MG63 (cell line): ENCODE results near the gene UBAC1. TPM values are rescaled to one million over a fixed set of nuclear protein-coding genes. Genes with fewer than 3 reads are reported as not detected.
A peak's percentile ranks its signal among the peaks of the same experiment; 100 is the strongest.

Experiments
- DNase-seq: peaks from one replicate; pipeline ENCODE4 v3.0.0-alpha.2; 2020
- H3K27me3 ChIP-seq: fragments of 250-450 bp; sonication (Bioruptor Pico); 2 replicates; pipeline ENCODE4 v1.5.1; 2020; ENCODE audit warnings: mild to moderate bottlenecking, moderate library complexity
- H3K36me3 ChIP-seq: fragments of 250-450 bp; sonication (Bioruptor Pico); 2 replicates; pipeline ENCODE4 v1.5.1; 2020; ENCODE audit warnings: mild to moderate bottlenecking, moderate library complexity
- H3K4me3 ChIP-seq: fragments of 250-450 bp; sonication (Bioruptor Pico); 2 replicates; pipeline ENCODE4 v1.5.1; 2020; ENCODE audit warnings: mild to moderate bottlenecking, moderate library complexity
- H3K9me3 ChIP-seq: fragments of 250-450 bp; sonication (Bioruptor Pico); 2 replicates; pipeline ENCODE4 v1.5.1; 2020; ENCODE audit warnings: mild to moderate bottlenecking, moderate library complexity
- total RNA-seq: library from RNA; depleted of rRNA; stranded (reverse); fragments of >200 nt; shearing (Covaris generic); gene quantifications from 2 replicates; pipeline ENCODE4 v1.2.3, GENCODE V29; 2014; ENCODE audit warnings: low replicate concordance

Gene UBAC1
- total RNA-seq, 1 experiment from 2014 or later, result 81.3 TPM

DNA sequence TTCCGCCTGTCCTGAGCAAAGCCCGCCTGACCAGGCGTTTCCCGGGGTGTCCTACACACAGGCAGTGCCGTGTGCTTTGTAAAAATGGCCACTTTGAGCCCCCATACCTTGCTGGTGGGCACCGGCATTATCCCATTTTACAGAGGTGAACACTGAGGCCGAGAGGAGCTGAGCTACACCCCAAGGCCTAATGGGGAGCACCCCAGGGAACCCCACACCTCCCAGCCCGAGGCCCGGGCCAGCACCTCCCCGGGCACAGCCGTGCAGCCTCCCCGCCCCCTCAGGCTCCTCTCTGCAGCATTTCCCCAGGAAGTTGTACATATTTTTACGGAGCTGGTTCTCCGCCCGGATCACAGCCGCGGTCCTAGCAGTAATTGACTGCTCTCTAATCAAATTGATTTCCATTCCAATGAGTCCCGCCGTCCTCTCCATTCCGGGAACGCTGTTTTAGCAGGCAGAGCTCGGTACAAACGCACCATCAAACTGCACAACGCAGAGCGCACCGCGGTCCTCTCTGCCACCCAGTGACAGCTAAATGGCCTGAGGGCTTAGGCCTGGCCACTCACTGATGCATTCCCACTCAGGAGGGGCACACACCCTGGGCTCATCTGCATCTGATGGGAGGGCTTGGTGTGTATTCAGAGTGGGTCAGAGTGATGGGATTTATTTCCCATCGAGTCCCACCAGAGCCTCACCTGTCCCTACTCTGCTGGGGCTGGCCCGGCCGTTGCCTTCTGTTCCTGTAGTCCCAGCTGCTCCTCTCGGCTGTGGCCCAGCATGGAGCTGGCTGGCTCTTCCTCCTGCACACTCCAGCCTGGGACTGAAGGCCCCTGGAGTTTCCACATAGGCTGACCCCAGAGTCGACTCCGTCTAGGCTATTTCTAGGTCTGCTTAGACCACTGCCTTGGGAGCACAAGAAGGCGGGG is 36.2 kb upstream of the UBAC1 start:
- no peaks in the 10 kb centered on the region for H3K36me3 ChIP-seq
- H3K4me3 ChIP-seq, result no peak overlapping the region
- no peak for DNase-seq
- no peaks in the 10 kb centered on the region for H3K27me3 ChIP-seq
- H3K9me3 ChIP-seq, result no peaks in the 10 kb centered on the region

DNA sequence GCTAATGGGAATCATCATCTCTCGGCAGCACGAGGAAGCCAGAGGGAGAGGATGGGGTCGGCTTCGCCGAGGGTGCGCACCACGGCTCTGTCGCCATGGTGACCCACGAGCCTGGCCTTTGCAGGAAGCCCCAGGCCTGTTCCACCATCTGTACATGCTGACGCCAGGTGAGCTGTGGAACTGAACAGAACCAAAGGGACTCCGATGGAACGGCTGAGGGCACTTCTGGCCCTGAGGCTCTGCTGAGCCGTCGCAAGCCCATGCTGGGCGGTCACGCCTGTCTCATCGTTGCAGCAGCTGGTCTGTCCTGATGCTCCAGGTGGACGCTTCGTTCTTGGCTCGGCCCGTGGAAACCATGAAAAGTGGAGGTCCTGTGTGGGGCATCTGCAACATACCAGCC is 34.6 kb upstream of the UBAC1 start:
- Histone ChIP-seq H3K9me3 (no peaks in the 10 kb centered on the region), H3K36me3 (no peaks in the 10 kb centered on the region), H3K27me3 (no peaks in the 10 kb centered on the region), H3K4me3 (no peak overlapping the region)
- no peak for DNase-seq

DNA sequence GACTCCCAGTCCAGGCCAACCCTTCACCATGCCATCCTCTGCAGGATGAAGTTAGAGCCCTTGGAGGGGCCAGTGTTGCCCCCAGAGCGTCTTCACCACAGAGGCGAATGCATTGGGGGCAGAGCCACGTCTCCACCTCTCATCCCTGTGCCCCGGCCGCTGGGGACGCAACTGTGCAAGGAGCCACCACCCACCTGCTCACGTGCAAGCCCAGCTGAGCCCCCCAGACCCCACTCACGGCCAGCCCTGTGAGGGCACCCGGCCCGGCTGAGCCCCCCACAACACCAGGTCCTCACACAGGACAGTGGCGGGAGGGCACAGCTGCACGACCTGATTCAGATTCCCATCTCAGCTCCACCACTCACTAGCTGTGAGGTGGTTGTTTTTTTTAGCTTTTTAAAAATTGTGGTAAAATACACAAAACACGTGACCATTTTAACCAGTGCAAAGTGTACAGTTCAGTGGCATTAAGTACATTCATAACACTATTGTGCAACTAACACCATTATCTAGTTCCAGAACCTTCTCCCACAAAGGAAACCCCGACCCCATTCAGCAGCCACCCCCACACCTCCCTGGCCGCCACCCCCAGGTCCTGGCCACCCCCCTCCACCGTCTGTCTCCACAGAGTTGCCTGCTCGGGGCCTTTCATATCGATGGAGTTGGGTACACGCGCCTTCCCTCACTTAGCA is 33.5 kb upstream of the UBAC1 start:
- no peak for DNase-seq
- no peaks in the 10 kb centered on the region for H3K27me3 ChIP-seq
- no peaks in the 10 kb centered on the region for H3K9me3 ChIP-seq
- no peak overlapping the region for H3K4me3 ChIP-seq
- no peaks in the 10 kb centered on the region for H3K36me3 ChIP-seq

GRCh38 chr9:135993765-135994500 is 32.8 kb upstream of the UBAC1 start:
- Histone ChIP-seq H3K36me3 (no peaks in the 10 kb centered on the region), H3K9me3 (no peaks in the 10 kb centered on the region), H3K4me3 (no peak overlapping the region), H3K27me3 (no peaks in the 10 kb centered on the region)
- DNase-seq, result no peak

GRCh38 chr9:135993409-135993742 is 32.2 kb upstream of the UBAC1 start:
- no peak for DNase-seq
- no peak overlapping the region for H3K4me3 ChIP-seq
- no peaks in the 10 kb centered on the region for H3K9me3 ChIP-seq
- H3K36me3 ChIP-seq, result no peaks in the 10 kb centered on the region
- H3K27me3 ChIP-seq, result no peaks in the 10 kb centered on the region

GRCh38 chr9:135992486-135993408 is 31.6 kb upstream of the UBAC1 start:
- Histone ChIP-seq H3K36me3 (no peaks in the 10 kb centered on the region), H3K9me3 (no peaks in the 10 kb centered on the region), H3K4me3 (peak overlapping the region; percentile 6; the same call in 1 of the 2 replicates), H3K27me3 (no peaks in the 10 kb centered on the region)
- peak; percentile 79 for DNase-seq

DNA sequence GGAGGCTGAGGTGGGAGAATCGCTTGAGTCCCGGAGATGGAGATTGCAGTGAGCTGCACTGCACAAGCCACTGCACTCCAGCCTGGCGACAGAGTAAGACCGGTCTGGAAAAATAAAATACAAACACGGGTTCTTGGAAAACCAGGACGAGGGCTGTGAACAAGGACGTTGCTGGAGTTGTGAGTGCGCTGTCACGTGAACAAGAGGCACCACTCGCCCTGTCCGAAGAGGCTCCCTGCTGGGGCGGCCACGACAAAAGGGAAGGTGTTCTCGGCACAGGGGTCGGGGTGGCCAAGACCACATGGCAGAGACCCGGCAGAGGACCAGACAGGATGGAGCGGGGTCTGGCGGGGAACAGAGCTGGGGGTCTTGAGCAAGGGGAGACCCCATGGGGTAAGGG is 30.6 kb upstream of the UBAC1 start:
- H3K27me3 ChIP-seq, result no peaks in the 10 kb centered on the region
- no peak for DNase-seq
- no peaks in the 10 kb centered on the region for H3K36me3 ChIP-seq
- H3K9me3 ChIP-seq, result no peaks in the 10 kb centered on the region
- no peak overlapping the region for H3K4me3 ChIP-seq

DNA sequence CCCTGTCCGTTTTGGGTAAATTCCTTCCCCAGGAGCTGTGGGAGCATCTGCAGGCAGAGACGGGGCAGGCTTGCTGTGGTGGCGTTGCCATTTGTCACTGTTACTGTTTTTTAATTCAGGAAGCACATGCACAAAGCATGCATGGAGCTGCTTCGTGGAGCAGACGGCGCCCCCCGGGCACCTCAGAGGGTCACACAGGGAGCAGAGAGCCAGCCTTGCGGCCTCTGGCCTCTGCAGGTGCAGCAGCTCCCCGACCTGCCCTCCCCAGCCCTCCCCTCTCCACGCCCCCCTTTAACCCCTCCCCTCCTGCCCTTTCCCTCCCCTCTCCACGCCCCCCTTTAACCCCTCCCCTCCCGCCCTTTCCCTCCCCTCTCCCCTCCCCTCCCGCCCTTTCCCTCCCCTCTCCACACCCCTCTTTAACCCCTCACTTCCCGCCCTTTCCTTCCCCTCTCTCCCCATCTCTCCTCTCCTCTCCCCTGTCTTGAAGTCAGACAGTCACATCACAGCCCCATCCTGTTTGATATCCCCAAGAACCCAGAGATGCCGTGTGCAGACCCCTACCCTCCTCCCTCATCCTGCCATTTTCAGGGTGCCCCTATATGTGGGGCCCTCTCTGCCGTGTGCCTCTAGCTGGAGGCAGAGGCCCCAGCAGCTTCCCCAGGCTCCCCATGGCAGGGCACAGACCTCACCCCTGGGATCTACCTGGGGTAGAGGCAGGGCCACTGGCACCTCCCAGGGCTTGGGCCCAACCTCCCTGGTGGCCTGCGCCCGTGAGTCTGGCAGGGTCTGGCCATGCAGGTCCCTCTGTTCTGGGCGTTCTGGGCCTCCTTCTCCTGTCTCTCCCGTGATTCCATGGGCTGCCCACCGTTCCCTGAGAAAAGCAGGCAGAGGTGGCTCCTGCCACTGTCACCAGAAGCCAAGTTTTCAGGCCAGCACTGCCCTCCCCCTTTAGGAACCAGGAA is 29.6 kb upstream of the UBAC1 start:
- Histone ChIP-seq H3K9me3 (no peaks in the 10 kb centered on the region), H3K4me3 (no peak overlapping the region), H3K27me3 (no peaks in the 10 kb centered on the region), H3K36me3 (no peaks in the 10 kb centered on the region)
- DNase-seq, result peak; percentile 26

- H3K36me3 ChIP-seq, result no peaks in the 10 kb centered on the region
- H3K9me3 ChIP-seq, result no peaks in the 10 kb centered on the region
- no peak overlapping the region for H3K4me3 ChIP-seq
- DNase-seq, result no peak
- H3K27me3 ChIP-seq, result no peaks in the 10 kb centered on the region
These were observed 28.7 kb upstream of the UBAC1 start for GRCh38 chr9:135989722-135990467.

- no peak for DNase-seq
These were observed 28.0 kb upstream of the UBAC1 start for GRCh38 chr9:135989157-135989556.

GRCh38 chr9:135988493-135988892 is 27.3 kb upstream of the UBAC1 start:
- Histone ChIP-seq H3K36me3 (no peaks in the 10 kb centered on the region), H3K9me3 (no peaks in the 10 kb centered on the region), H3K4me3 (no peak overlapping the region), H3K27me3 (no peaks in the 10 kb centered on the region)
- DNase-seq, result no peak

More at GRCh38 chr9:135989157-135989556, 28.0 kb upstream of the UBAC1 start:
- no peaks in the 10 kb centered on the region for H3K36me3 ChIP-seq
- H3K27me3 ChIP-seq, result no peaks in the 10 kb centered on the region
- H3K9me3 ChIP-seq, result no peaks in the 10 kb centered on the region
- H3K4me3 ChIP-seq, result no peak overlapping the region

DNA sequence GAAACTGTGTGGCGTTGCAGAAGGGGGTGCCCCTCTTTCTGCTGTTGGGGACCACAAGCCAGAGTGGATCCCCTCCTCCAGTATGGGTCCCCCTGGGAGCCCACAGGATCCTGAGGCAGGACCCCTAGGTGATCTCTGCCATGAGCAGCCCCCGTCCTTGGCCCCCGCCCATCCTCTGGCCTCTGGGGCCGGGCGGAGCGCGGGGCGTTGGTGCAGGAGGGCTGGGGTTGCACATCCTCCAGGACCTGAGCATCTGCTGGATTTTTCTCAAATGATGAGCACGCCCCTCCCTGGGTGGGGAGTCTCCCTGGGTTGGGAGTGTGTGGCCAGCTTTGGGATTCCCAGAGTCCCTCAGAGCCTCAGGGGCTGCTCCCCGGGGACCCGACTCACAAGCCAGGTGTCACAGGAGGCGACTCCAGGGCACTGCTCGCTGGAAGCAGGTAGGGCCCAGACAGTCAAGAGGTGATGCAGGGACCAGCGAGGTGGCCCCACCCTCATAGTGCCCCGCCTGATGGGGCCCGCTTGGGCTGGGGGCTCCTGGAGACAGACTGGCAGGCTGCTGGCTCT is 26.7 kb upstream of the UBAC1 start:
- Histone ChIP-seq H3K9me3 (no peaks in the 10 kb centered on the region), H3K27me3 (no peaks in the 10 kb centered on the region), H3K4me3 (no peak overlapping the region), H3K36me3 (no peaks in the 10 kb centered on the region)
- DNase-seq, result no peak

- H3K9me3 ChIP-seq, result no peaks in the 10 kb centered on the region
- no peak overlapping the region for H3K4me3 ChIP-seq
- H3K36me3 ChIP-seq, result no peaks in the 10 kb centered on the region
- no peak for DNase-seq
- H3K27me3 ChIP-seq, result no peaks in the 10 kb centered on the region
These were observed 25.4 kb upstream of the UBAC1 start for GRCh38 chr9:135986605-135987004.

- no peak for DNase-seq
These were observed 24.7 kb upstream of the UBAC1 start for GRCh38 chr9:135985889-135986288.

GRCh38 chr9:135985459-135985774 is 24.2 kb upstream of the UBAC1 start:
- H3K4me3 ChIP-seq, result no peak overlapping the region
- no peaks in the 10 kb centered on the region for H3K27me3 ChIP-seq
- DNase-seq, result no peak
- H3K36me3 ChIP-seq, result no peaks in the 10 kb centered on the region
- no peaks in the 10 kb centered on the region for H3K9me3 ChIP-seq

More at GRCh38 chr9:135985889-135986288, 24.7 kb upstream of the UBAC1 start:
- Histone ChIP-seq H3K36me3 (no peaks in the 10 kb centered on the region), H3K9me3 (no peaks in the 10 kb centered on the region), H3K4me3 (no peak overlapping the region), H3K27me3 (no peaks in the 10 kb centered on the region)
